GM10266 (cell line): ENCODE data around the gene COMMD6.

ENCODE experiments used
- DNase-seq: peaks from one replicate; pipeline ENCODE4 v3.0.0; 2012; ENCODE audit errors: extremely low spot score
- TF ChIP-seq, protein P1 (sequence below): IDR thresholded peaks from 2 replicates; pipeline ENCODE4 v1.5.1; 2012; ENCODE audit warnings: mild to moderate bottlenecking, low read depth; ENCODE audit not compliant: control insufficient read depth, insufficient read depth; ENCODE audit errors: missing control alignments

The COMMD6 gene

DNA sequence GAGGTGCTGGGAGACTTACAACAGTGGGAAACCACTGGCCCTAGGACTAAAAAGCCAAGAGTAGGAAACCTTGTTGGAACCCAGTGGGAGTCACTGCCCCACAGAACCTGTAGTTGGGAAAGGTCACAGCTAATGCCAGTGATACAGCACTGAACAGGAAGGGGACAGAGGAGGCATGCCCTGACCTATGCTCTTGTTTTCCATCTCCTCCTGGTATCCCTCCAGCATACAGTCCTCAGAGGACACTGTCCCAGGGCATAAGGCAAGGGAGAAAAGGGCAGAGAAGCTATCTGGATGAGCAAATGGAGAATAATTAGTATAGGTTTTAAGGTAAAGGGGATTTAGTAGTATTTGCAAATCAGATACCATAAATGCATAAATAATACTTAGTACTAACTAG lies 44.5 kb downstream of the COMMD6 start:
- no peak for DNase-seq
- TF ChIP-seq, protein P1, sequence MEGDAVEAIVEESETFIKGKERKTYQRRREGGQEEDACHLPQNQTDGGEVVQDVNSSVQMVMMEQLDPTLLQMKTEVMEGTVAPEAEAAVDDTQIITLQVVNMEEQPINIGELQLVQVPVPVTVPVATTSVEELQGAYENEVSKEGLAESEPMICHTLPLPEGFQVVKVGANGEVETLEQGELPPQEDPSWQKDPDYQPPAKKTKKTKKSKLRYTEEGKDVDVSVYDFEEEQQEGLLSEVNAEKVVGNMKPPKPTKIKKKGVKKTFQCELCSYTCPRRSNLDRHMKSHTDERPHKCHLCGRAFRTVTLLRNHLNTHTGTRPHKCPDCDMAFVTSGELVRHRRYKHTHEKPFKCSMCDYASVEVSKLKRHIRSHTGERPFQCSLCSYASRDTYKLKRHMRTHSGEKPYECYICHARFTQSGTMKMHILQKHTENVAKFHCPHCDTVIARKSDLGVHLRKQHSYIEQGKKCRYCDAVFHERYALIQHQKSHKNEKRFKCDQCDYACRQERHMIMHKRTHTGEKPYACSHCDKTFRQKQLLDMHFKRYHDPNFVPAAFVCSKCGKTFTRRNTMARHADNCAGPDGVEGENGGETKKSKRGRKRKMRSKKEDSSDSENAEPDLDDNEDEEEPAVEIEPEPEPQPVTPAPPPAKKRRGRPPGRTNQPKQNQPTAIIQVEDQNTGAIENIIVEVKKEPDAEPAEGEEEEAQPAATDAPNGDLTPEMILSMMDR, result no peak

DNA sequence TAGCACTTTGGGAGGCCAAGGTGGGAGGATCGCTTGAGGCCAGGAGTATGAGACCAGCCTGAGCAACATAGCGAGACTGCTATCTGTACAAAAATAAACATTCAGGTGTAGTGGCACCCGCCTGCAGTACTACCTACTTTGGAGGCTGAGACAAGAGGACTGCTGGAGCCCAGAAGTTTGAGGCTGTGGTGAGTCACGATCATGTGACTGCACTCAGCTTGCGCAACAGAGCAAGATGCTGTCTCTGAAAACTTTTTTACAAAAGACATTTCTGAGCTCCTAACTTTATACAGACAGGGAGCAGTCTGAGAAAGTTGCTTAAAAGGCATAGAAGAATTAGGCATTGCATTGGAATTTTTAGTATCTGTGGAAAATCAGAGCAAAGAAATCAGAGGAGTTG lies 45.3 kb downstream of the COMMD6 start:
- no peak for DNase-seq

DNA sequence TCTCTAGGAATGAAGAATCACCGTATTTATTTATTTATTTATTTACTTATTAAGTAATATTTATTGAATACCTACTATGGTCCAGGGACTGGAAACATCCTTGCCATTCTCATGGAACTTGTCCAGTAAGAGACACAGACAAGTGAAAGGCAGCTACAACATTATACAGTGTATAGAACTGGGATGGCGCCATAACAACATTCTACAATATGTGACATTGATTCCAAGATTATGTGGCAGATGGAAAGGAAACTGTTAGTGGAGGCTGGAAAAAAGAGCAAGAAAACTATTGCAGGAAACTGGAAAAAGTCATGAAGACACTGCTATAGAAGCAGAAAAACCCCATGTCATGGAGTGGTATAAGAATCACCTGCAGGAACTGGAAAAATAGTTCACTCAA lies 46.3 kb downstream of the COMMD6 start:
- TF ChIP-seq, protein P1, result no peak
- no peak for DNase-seq

More for the DNA sequence above, 45.3 kb downstream of the COMMD6 start:
- TF ChIP-seq, protein P1, result no peak

DNA sequence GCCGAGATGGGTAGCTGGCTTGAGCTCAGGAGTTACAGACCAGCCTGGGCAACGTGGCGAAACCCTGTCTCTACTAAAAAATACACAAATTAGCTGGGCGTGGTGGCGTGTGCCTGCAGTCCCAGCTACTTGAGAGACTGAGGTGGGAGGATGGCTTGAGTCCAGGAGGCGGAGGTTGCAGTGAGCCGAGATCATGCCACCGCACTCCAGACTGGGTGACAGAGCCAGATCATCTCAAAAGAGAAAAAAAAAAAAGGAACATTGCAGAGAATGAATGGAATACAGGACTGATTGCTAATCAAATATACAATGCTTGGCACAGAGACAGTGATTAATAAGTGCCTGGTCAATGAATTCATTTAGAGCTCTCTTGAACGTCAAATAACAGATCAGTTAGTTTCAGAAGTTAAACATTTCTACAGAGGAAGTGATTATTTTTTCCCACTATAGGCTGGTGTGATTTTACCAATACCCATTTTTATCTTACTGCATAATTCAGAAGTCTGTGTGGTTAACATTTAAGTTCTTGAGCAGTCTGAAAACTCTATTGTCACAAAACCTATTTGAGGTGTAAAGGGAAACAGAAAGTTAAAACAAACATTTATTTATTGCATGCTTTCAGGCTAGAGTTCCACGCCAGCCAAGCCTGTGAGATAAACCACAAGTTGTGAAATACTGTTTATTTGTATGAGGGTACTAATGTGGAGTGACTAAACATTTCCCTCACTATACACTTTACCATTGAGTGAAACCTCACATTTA lies 48.0 kb downstream of the COMMD6 start:
- peak; percentile 38 for DNase-seq
- TF ChIP-seq, protein P1, result no peak

DNA sequence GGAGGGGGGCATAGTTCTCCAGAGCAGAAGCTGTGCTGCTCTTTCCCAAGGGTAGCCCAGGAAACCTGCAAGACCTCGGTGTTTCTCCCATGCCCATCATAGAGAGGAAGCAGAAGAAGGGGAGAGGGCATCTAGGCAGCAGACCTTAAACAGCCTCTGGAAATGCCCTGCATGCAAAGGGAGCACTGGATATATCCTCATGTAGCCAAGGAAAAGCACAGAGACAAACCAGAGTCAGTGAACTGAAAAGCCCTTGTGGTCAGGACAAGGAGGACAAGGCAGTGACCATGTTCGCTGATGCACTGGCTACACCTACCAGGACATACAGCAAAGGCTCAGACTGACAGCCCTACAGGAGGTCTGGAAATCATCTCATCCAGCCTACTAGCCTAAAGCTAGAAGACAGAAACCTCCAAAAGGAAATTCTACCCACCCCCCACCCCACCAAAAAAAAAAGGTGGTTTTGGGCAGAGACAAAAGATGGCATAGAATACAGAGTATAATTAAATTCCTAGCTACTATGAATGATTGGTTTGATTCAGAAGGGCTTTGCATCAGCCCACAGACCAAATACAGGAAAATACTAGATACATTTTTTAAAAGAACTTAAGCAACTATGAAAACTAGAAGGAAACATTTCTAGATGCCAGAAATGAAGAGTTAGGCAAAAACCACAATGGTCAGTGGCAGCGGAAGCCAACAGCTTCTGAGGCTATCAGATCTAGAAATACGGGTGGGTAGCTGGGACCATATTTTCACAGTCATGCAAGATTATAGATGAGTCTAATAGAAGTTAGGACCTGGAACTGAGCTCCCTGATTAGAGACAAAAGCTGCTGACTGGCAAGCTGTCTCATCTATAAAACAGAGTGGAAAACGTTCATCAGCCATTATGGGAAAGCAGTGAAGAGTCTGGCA lies 51.2 kb downstream of the COMMD6 start:
- TF ChIP-seq, protein P1, result no peak
- DNase-seq, result no peak

DNA sequence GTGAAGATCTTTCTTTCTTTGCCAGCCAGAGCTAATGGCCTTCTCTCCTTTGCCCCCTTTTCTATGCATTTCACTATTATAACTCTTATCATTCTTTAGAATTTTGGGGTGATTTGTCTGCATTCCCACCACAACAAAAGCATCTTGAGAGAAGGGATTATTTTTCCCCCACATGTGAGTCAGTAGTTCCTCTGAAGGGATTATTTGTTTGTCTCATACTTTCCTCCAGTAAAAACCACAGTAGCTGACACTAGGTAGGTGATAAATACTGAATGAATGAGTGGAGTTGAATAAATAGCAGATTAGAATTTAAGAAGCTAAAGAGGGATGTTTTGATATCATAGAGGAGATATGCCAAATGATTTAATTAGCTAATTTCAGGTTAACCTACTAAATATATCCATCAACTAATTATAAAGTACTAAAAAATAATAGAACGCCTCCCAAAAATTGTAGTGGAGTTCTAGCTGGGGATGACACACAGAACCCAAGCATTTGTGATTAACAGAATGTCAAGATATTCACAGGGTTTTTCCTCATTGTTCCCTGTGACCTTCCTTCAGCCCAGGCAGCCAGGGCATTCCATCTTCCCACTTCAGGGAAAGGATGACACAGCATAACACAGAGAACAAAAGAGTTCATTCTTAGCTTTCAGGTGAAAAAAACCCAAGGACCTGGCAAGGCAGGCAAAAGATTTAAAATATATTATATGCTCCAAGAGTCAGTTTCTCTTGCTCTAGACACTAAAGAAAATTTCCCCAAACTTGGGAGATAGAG lies 52.2 kb downstream of the COMMD6 start:
- TF ChIP-seq, protein P1, result no peak
- no peak for DNase-seq
